HG03097 (cell line): ENCODE measurements around the gene PFKFB4.
"Not testable (repeated sequence)": the region's sequence is repeated elsewhere in the genome, so short reads cannot be mapped to it uniquely, and the experiment has no call there.

Source experiments
- ATAC-seq: cut with Tn5 transposase; IDR thresholded peaks from one replicate; pipeline ENCODE4 v1.9.1; 2021; ENCODE audit not compliant: unreplicated experiment, low FRiP score

The PFKFB4 gene

DNA sequence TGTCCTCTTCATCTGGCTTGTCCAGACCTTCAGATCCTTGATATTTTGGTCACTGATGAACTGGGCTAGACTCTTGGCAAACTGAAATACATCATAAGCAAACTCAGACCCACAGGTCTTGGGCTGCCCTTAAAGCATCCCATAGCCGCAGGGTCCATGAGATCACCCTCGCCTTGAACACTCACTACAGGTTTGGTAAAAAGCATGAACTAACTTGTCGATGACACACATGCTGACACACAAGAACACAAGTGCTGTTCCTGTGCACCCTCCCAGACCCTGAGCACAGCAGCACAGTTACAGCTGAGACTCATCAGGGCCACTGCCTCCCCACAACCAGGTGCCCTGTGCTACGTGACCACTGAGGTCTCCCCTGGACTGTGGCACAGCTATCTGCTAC, 21.0 kb downstream of the PFKFB4 start:
- no peak for ATAC-seq

- ATAC-seq = no peak
Measured at GRCh38 chr3:48532977-48533337, 23.6 kb downstream of the PFKFB4 start.

DNA sequence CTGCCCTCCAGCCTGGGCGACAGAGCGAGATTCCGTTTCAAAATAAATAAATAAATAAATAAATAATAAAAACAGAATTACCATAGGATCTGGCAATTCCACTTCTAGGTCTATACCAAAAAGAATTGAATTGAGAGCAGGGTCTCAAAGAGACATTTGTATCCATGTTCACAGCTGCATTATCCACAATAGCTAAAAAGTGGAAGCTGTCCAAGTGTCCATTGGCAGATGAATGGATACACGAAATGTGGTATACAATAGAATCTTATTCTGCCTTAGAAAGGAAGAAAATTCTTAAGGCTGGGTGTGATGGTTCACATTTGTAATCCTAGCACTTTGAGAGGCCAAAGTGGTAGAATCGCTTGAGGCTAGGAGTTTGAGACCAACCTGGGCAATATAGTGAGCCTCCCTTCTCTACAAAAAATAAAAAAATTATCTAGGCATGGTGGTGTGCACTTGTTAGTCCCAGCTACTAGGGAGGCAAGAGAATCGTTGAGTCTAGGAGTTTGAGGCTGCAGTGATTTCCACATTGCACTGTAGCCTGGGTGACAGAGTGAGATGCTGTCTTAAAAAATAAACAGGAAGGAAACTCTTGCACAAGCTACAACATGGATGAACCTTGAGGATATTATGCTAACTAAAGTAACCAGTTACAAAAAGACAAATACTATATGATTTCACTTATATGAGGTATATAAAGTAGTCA, 24.2 kb downstream of the PFKFB4 start:
- ATAC-seq = no peak

DNA sequence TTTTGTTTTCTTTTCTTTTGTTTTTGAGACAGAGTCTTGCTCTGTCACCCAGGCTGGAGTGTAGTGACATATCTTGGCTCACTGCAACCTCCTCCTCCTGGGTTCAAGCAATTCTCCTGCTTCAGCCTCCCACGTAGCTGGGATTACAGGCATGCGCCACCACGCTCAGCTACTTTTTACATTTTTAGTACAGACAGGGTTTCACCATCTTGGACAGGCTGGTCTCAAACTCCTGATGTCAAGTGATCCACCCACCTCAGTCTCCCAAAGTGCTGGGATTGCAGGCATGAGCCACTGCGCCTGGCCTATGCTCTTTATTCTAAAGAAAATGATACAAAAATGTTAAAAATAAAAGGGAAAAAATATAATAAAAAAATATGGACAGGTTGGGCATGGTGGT, 25.9 kb downstream of the PFKFB4 start:
- ATAC-seq = not testable (repeated sequence)

GRCh38 chr3:48528754-48529153, 27.8 kb downstream of the PFKFB4 start:
- ATAC-seq = no peak

DNA sequence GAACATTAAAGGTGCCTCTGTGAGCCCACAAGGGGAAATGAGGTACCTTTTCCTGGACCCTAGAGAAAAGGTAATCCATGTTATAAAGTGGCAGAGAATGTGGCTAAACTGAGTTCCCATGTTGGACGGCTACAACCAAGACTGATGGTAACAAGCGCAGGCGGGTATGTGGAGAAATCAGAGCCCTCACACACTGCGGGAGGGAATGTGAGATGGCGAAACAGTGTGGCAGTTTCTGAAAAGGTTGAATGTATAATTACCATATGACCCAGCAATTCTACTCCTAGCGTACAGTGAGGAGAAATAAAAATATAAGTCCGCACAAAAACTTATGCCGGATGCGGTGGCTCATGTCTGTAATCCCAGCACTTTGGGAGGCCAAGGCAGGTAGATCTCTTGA, 28.6 kb downstream of the PFKFB4 start:
- no peak for ATAC-seq

DNA sequence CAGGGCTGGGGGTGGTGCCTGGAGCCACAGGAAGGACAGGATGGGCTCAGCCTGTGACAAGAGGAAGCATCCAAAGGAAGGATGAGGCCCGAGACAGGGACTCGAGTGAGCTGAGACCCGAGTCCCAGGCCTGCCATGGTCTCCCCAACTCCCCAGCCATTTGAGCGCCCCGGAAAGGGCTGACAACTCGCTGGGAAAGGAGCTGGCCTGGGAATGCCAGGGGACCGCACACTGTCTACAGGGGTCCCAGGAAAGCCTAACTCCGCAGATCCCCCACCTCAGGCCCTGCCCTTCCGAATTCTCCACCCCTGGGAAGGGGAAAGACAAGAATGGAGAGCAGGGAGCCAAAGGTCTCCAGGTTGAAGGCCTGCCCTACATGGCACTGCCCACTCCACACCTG, 31.6 kb downstream of the PFKFB4 start:
- ATAC-seq = no peak

- no peak for ATAC-seq
Measured at GRCh38 chr3:48521635-48522034, 35.0 kb downstream of the PFKFB4 start.

GRCh38 chr3:48519277-48519643, 37.3 kb downstream of the PFKFB4 start:
- no peak for ATAC-seq

DNA sequence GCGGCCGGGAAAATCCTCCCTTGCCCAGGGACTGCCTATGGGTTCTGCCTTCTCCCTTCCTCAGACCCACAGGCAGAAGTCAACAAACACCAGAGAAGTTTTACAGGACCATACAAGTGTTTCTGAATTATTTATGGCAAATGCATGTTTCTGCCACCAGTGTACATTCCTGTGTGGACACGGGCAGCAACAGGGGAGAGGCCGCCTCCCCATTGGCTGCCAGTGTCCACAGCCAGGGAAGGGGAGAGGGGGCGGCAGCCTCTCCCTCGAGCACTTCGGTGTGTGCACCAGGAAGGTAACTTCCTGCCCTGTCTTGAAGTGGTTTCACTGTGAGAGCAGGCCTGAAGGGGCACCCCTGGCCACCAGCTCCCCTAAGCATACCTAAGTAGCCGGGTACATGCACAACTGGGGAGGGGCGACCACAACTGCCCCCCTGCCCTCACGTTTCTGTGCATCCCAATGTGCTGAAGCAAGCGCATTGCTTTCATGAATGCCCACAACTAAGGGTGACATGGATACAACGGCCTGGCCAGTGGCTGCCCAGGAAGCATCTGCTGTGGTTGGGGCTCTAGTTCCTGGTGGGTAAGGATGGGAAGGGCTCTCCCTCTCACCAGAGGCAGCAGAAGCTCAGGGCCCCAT, 37.8 kb downstream of the PFKFB4 start:
- no peak for ATAC-seq

GRCh38 chr3:48518069-48518468, 38.5 kb downstream of the PFKFB4 start:
- no peak for ATAC-seq

DNA sequence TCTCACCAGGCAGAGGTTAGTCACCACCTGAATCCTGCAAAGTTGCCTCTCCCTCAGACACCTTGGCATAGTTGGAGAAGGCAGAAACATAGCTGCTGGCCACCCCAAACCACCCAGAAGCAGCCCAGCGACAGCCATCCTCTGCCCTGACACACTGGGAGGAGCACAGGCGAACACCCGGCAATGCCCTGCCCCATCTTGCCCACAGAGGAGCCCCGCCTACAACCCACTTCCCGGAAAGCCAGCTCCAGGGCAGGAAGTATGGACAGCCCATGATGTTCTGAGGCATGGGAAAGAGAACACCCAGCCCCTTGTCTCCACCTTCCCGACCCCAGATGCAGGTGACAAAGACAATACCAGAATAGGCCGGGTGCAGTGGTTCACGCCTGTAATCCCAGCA, 40.0 kb downstream of the PFKFB4 start:
- no peak for ATAC-seq

DNA sequence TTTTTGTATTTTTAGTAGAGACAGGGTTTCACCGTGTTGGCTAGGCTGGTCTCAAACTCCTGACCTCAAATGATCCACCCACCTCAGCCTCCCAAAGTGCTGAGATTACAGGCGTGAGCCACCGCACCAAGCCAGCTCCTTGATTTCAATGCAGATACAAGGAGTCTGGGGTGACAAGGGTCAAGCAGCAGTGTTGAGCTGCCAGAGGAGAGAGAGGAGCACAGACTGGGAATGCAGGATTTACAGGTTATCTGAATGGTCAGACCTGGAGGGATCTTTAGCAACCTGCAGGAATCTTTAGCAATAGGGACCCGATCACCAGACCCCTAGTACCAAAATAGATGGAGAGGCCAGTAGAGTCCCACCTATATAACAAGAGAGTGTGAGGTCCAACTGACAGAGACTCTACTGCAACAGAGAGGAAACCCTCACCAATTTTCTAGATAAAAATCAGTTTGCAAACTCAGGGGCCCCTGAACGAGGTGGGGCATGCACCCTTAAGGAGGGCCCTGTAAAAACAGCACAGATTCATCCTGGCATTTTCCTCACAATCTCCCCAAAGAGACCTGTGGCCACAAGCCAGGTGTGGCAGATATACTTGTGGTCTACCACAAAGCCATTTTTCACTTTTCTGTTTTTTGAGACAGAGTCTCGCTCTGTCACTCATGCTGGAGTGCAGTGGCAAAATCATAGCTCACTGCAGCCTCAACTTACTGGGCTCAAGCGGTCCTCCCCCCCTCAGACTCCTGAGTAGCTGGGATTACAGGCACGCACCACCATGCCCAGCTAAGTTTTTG, 42.0 kb downstream of the PFKFB4 start:
- no peak for ATAC-seq

GRCh38 chr3:48511551-48511950, 45.1 kb downstream of the PFKFB4 start:
- ATAC-seq = no peak

GRCh38 chr3:48507256-48508061, 49.1 kb downstream of the PFKFB4 start:
- ATAC-seq = peak; percentile 58

DNA sequence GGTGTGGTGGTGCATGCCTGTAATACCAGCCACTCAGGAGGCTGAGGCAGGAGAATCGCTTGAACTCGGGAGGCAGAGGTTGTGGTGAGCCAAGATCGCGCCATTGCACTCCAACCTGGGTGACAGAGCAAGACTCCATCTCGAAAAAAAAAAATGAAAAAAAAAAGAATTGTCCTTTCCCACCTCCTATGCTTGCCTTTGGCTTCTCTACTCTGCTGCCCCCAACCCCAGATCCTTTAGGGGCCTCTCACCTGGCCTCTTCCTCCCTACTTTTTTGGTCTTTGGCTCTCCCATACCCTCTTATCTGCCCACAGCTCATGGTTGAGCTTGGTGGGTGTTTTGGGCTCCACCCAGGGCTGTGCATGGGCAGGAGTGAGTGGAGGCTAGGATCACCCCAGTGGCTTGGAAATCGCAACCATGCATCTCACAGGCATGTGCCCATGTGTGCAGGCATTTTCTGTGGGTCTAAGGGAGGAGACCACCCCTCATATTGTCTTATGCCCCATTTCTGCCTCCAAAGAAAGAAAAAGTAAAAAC, 50.6 kb downstream of the PFKFB4 start:
- no peak for ATAC-seq

DNA sequence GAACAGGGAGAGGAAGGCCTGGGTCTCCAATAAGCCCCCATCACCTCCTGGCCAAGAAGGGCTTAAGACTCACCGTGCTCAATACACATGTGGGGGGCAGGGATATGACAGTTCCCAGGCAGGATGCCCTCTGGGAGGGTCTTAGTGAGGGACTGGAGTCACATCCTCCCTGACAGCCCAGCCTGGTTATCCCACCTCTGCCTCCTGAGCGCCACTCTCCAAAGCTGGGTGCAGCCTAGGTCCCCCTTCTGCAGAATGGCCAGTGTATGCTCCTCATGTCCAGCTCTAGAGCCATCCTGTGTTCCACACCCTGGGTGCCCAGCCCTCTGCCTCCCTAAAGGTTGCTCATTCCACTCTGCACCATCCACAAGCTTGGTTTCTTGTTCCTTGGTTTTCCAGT, 51.5 kb downstream of the PFKFB4 start:
- ATAC-seq = no peak

- ATAC-seq = no peak
Measured at GRCh38 chr3:48504051-48504946, 52.3 kb downstream of the PFKFB4 start, which contains the start of gene SHISA5. TSS of gene SHISA5 (minus strand) at chr3:48504174. CDS start at chr3:48504094, 80 bp downstream.

- no peak for ATAC-seq
Measured at GRCh38 chr3:48503401-48504050, 53.1 kb downstream of the PFKFB4 start.
